Measurements from ENCODE around the gene EEF2K. TPM values are rescaled to one million over a fixed set of nuclear protein-coding genes. Genes with fewer than 3 reads are reported as not detected.

The EEF2K gene
- total RNA-seq, 1 experiment from 2014 or later: 9.1 TPM

- no peak overlapping the region for H3K9ac ChIP-seq (ENCODE audit: low read length)
- no peak overlapping the region for H3K27ac ChIP-seq (ENCODE audit: low read length)
- H3F3A ChIP-seq (ENCODE audit: low read length, unreplicated experiment): no peaks in the 10 kb centered on the region
- no TSS peak for BruUV-seq (replicated peaks)
- peak; percentile 0; the same call in 1 of the 2 replicates for ATAC-seq
- POLR2A ChIA-PET (ENCODE audit: unreplicated experiment): no interaction called here
- intact Hi-C loops (cut with micrococcal nuclease): loop anchor here (1.0 to 5.0 kb wide), 3 partner anchors 112 to 236 kb away; partner anchors contain the start of genes PDZD9 and UQCRC2
- no peaks in the 10 kb centered on the region for H3K36me3 ChIP-seq (ENCODE audit: low read depth, low read length)
- no peaks in the 10 kb centered on the region for H4K20me1 ChIP-seq (ENCODE audit: low read length)
- no peaks in the 10 kb centered on the region for H3K79me2 ChIP-seq (ENCODE audit: low read length)
- H3K27me3 ChIP-seq (ENCODE audit: low read length): no peaks in the 10 kb centered on the region
- no peaks in the 10 kb centered on the region for H3K9me3 ChIP-seq (ENCODE audit: low read length)
- no peak overlapping the region; the same call in 1 of the 2 replicates for H3K4me3 ChIP-seq (ENCODE audit: low read length)
- peaks cover 26% of the 10 kb centered on the region for H3K4me1 ChIP-seq (ENCODE audit: insufficient read depth, low read length)
- H3K9me2 ChIP-seq (replicated peaks; ENCODE audit: low read length): no peaks in the 10 kb centered on the region
- CTCF ChIA-PET: interaction anchor here (0.5 to 2.0 kb wide), 9 partner anchors 36 to 238 kb away, joined by 3 to 9 read pairs (median 3); no protein-coding TSS in a partner anchor
- peak; percentile 85 for DNase-seq
- H3K4me2 ChIP-seq (ENCODE audit: low read length): peak overlapping the region; percentile 94; the same call in 1 of the 2 replicates
- no peak for TF ChIP-seq EZH2phosphoT487 (IDR thresholded peaks at IDR 0.05; ENCODE audit: borderline replicate concordance, low read length)
- peak; percentile 84 for TF ChIP-seq CTCF (conservative IDR thresholded peaks at IDR 0.05; ENCODE audit: low read depth, low read length)
- no peak overlapping the region for H2AFZ ChIP-seq (ENCODE audit: low read length)
Measured at GRCh38 chr16:22188595-22189442, 17.3 kb upstream of the EEF2K start.

GRCh38 chr16:22189473-22190080, 16.5 kb upstream of the EEF2K start:
- peak overlapping the region; percentile 88 for H3K4me3 ChIP-seq (ENCODE audit: low read length)
- H3K36me3 ChIP-seq (ENCODE audit: low read depth, low read length): no peaks in the 10 kb centered on the region
- DNase-seq: no peak
- H4K20me1 ChIP-seq (ENCODE audit: low read length): no peaks in the 10 kb centered on the region
- H3F3A ChIP-seq (ENCODE audit: low read length, unreplicated experiment): no peaks in the 10 kb centered on the region
- H3K4me2 ChIP-seq (ENCODE audit: low read length): peak overlapping the region; percentile 94
- H3K9me2 ChIP-seq (replicated peaks; ENCODE audit: low read length): no peaks in the 10 kb centered on the region
- POLR2A ChIA-PET (ENCODE audit: unreplicated experiment): no interaction called here
- CTCF ChIA-PET: interaction anchor here (0.5 to 2.0 kb wide), 2 partner anchors 112 to 164 kb away, joined by 4 to 7 read pairs; no protein-coding TSS in a partner anchor
- no peaks in the 10 kb centered on the region for H3K27me3 ChIP-seq (ENCODE audit: low read length)
- intact Hi-C loops (cut with micrococcal nuclease): loop anchor here (1.0 to 5.0 kb wide), 3 partner anchors 112 to 189 kb away; partner anchors contain the start of gene PDZD9
- ATAC-seq: no peak
- peak overlapping the region; percentile 94 for H2AFZ ChIP-seq (ENCODE audit: low read length)
- H3K9ac ChIP-seq (ENCODE audit: low read length): peak overlapping the region; percentile 65
- no peaks in the 10 kb centered on the region for H3K9me3 ChIP-seq (ENCODE audit: low read length)
- BruUV-seq (replicated peaks): TSS peak; percentile 73
- TF ChIP-seq EZH2 (IDR thresholded peaks at IDR 0.05; ENCODE audit: low read length, unreplicated experiment) (no peak), CTCF (conservative IDR thresholded peaks at IDR 0.05; ENCODE audit: low read depth, low read length) (no peak), EZH2phosphoT487 (IDR thresholded peaks at IDR 0.05; ENCODE audit: borderline replicate concordance, low read length) (no peak)
- no peaks in the 10 kb centered on the region for H3K79me2 ChIP-seq (ENCODE audit: low read length)
- H3K27ac ChIP-seq (ENCODE audit: low read length): peak overlapping the region; percentile 62
- H3K4me1 ChIP-seq (ENCODE audit: insufficient read depth, low read length): peaks cover 26% of the 10 kb centered on the region
